ENCODE results near the gene VIL1. TPM values are rescaled to one million over a fixed set of nuclear protein-coding genes. Genes with fewer than 3 reads are reported as not detected.

The VIL1 gene
- total RNA-seq, 1 experiment from 2014 or later = 0.49 TPM

- H3K27ac ChIP-seq (ENCODE audit: low read depth, low read length) = peak overlapping the region; percentile 99
- peaks cover 24 to 55% of the 10 kb centered on the region in 2 experiments for H3K4me1 ChIP-seq (ENCODE audit: control insufficient read depth in 1 of 2, insufficient read depth in 2 of 2, low read length in 2 of 2)
- no peaks in the 10 kb centered on the region for H4K20me1 ChIP-seq (ENCODE audit: insufficient read depth)
- no peaks in the 10 kb centered on the region for H3K27me3 ChIP-seq (ENCODE audit: insufficient read depth, low read length)
- POLR2A ChIA-PET = interaction anchor here (1.2 kb wide), 1 partner anchor 92 kb away, joined by 3 read pairs; no protein-coding TSS in a partner anchor
- no peaks in the 10 kb centered on the region for H3K9me3 ChIP-seq (ENCODE audit: control insufficient read depth in 1 of 2, insufficient read depth in 1 of 2, low read depth in 1 of 2, low read length in 2 of 2)
- H3K4me3 ChIP-seq (replicated peaks in 1 of 2; ENCODE audit: low read depth in 1 of 2, low read length in 2 of 2) = peak overlapping the region in 1 of 2 experiments; percentile 85; a peak in 1 of 4 replicates
- BruUV-seq (replicated peaks) = no TSS peak
- DNase-seq (ENCODE audit: low read depth, low spot score) = no peak
- H3K36me3 ChIP-seq (ENCODE audit: control insufficient read depth in 1 of 2, insufficient read depth in 2 of 2, low read length in 2 of 2) = no peaks in the 10 kb centered on the region
- peaks cover 12% of the 10 kb centered on the region for H3K79me2 ChIP-seq (ENCODE audit: insufficient read depth, low read length)
- TF ChIP-seq, protein P1, sequence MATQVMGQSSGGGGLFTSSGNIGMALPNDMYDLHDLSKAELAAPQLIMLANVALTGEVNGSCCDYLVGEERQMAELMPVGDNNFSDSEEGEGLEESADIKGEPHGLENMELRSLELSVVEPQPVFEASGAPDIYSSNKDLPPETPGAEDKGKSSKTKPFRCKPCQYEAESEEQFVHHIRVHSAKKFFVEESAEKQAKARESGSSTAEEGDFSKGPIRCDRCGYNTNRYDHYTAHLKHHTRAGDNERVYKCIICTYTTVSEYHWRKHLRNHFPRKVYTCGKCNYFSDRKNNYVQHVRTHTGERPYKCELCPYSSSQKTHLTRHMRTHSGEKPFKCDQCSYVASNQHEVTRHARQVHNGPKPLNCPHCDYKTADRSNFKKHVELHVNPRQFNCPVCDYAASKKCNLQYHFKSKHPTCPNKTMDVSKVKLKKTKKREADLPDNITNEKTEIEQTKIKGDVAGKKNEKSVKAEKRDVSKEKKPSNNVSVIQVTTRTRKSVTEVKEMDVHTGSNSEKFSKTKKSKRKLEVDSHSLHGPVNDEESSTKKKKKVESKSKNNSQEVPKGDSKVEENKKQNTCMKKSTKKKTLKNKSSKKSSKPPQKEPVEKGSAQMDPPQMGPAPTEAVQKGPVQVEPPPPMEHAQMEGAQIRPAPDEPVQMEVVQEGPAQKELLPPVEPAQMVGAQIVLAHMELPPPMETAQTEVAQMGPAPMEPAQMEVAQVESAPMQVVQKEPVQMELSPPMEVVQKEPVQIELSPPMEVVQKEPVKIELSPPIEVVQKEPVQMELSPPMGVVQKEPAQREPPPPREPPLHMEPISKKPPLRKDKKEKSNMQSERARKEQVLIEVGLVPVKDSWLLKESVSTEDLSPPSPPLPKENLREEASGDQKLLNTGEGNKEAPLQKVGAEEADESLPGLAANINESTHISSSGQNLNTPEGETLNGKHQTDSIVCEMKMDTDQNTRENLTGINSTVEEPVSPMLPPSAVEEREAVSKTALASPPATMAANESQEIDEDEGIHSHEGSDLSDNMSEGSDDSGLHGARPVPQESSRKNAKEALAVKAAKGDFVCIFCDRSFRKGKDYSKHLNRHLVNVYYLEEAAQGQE (IDR thresholded peaks at IDR 0.05; ENCODE audit: low read depth) = no peak
- TF ChIP-seq, protein P2, sequence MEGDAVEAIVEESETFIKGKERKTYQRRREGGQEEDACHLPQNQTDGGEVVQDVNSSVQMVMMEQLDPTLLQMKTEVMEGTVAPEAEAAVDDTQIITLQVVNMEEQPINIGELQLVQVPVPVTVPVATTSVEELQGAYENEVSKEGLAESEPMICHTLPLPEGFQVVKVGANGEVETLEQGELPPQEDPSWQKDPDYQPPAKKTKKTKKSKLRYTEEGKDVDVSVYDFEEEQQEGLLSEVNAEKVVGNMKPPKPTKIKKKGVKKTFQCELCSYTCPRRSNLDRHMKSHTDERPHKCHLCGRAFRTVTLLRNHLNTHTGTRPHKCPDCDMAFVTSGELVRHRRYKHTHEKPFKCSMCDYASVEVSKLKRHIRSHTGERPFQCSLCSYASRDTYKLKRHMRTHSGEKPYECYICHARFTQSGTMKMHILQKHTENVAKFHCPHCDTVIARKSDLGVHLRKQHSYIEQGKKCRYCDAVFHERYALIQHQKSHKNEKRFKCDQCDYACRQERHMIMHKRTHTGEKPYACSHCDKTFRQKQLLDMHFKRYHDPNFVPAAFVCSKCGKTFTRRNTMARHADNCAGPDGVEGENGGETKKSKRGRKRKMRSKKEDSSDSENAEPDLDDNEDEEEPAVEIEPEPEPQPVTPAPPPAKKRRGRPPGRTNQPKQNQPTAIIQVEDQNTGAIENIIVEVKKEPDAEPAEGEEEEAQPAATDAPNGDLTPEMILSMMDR (IDR thresholded peaks at IDR 0.05 in 2 of 3, conservative IDR thresholded peaks at IDR 0.05 in 1 of 3; ENCODE audit: borderline replicate concordance in 1 of 3, insufficient read depth in 1 of 3, low read depth in 2 of 3, low read length in 2 of 3) = no peak
- no peak for TF ChIP-seq POLR2A (IDR thresholded peaks at IDR 0.05; ENCODE audit: borderline replicate concordance, extremely low read depth, insufficient read depth, insufficient read length)
- TF ChIP-seq MAX (IDR thresholded peaks at IDR 0.05) = no peak
- TF ChIP-seq EGR1 (IDR thresholded peaks at IDR 0.05; ENCODE audit: low read depth) = no peak
- no peak for TF ChIP-seq CEBPB (IDR thresholded peaks at IDR 0.05; ENCODE audit: low read depth)
- TF ChIP-seq ATF3 (IDR thresholded peaks at IDR 0.05) = no peak
- no peak for TF ChIP-seq CBX3 (IDR thresholded peaks at IDR 0.05; ENCODE audit: low read depth)
- TF ChIP-seq POLR2AphosphoS5 (IDR thresholded peaks at IDR 0.05; ENCODE audit: low read depth, low read length) = no peak
- TF ChIP-seq EZH2 (IDR thresholded peaks at IDR 0.05) = no peak
- no peak for TF ChIP-seq FOSL1 (IDR thresholded peaks at IDR 0.05; ENCODE audit: low read depth)
- TF ChIP-seq ELF1 (IDR thresholded peaks at IDR 0.05; ENCODE audit: borderline replicate concordance, low read depth) = no peak
- no peak for TF ChIP-seq EZH2phosphoT487 (IDR thresholded peaks at IDR 0.05; ENCODE audit: borderline replicate concordance)
- TF ChIP-seq YY1 (IDR thresholded peaks at IDR 0.05; ENCODE audit: extremely low read depth, insufficient replicate concordance, low read depth, low read length) = no peak
- H3K9ac ChIP-seq (ENCODE audit: low read length) = no peak overlapping the region
- intact Hi-C loops (cut with micrococcal nuclease) = no loop called here
- H2AFZ ChIP-seq (ENCODE audit: low read depth, low read length, poor library complexity, severe bottlenecking) = no peak overlapping the region
- H3K4me2 ChIP-seq (ENCODE audit: low read length) = peak overlapping the region; percentile 90
- RAD21 ChIA-PET (ENCODE audit: low non-redundant PET in 1 of 2, low total read pairs in 2 of 2, uncharacterized antibody in 2 of 2, unreplicated experiment in 2 of 2) = no interaction called here
- CTCF ChIA-PET = interaction anchor here (0.9 to 2.6 kb wide), 6 partner anchors 12 to 124 kb away, joined by 3 to 22 read pairs (median 6); partner anchors contain the start of genes AAMP and PNKD
- H3K9me2 ChIP-seq (ENCODE audit: insufficient read depth) = no peaks in the 10 kb centered on the region
- no peak for ATAC-seq
Observed at GRCh38 chr2:218395090-218395444, 23.9 kb upstream of the VIL1 start.
